PC-3 (cell line): Measurements from ENCODE around the gene PDGFD. TPM values are rescaled to one million over a fixed set of nuclear protein-coding genes. Genes with fewer than 3 reads are reported as not detected.

ENCODE experiments used
- ATAC-seq: fragments of 200-7000 bp; cut with Tn5 transposase; 2 replicates; pipeline ENCODE4 v1.9.1; 2020; ENCODE audit warnings: mild to moderate bottlenecking, moderate library complexity
- BruUV-seq: library from RNA; stranded (reverse); fragments of 400-500 nt; replicated peaks from 2 replicates; lab custom pipeline; 2021; lab: Mats Ljungman, UMichigan
- CTCF ChIA-PET: fragments of 300-600 bp; sonication (Branson Sonifier 250); formaldehyde crosslinking; loops from one replicate; lab custom pipeline; 2022; ENCODE audit warnings: antibody characterized with exemption; lab: Charles Lee
- POLR2A ChIA-PET: fragments of 300-600 bp; sonication (Branson Sonifier 250); formaldehyde crosslinking; loops from one replicate; lab custom pipeline; 2022; ENCODE audit warnings: antibody characterized with exemption; ENCODE audit not compliant: unreplicated experiment; lab: Charles Lee
- DNase-seq: peaks from one replicate; pipeline ENCODE4 v3.0.0-alpha.2; 2015
- H2AFZ ChIP-seq: fragments of 300-600 bp; sonication (generic); 2 replicates; pipeline ENCODE4 v1.6.0; 2016; ENCODE audit warnings: antibody characterized with exemption, low read length
- H3F3A ChIP-seq: fragments of 300-600 bp; sonication (generic); one replicate; pipeline ENCODE4 v1.6.0; 2017; ENCODE audit warnings: antibody characterized with exemption, low read length, control low read depth, mild to moderate bottlenecking; ENCODE audit not compliant: unreplicated experiment
- H3K27ac ChIP-seq: fragments of 300-600 bp; sonication (generic); 2 replicates; pipeline ENCODE4 v1.5.1; 2016; ENCODE audit warnings: mild to moderate bottlenecking, low read length
- H3K27me3 ChIP-seq: fragments of 300-600 bp; sonication (generic); 2 replicates; pipeline ENCODE4 v1.6.1; 2016; ENCODE audit warnings: low read length, mixed read lengths
- H3K36me3 ChIP-seq: fragments of 300-600 bp; sonication (generic); 2 replicates; pipeline ENCODE4 v1.6.1; 2016; ENCODE audit warnings: low read depth, mixed run types, low read length, mixed read lengths
- H3K4me1 ChIP-seq: fragments of 300-600 bp; sonication (generic); 2 replicates; pipeline ENCODE4 v1.5.1; 2016; ENCODE audit warnings: low read length; ENCODE audit not compliant: insufficient read depth
- H3K4me2 ChIP-seq: fragments of 300-600 bp; sonication (generic); 2 replicates; pipeline ENCODE4 v1.6.0; 2016; ENCODE audit warnings: low read length
- H3K4me3 ChIP-seq: fragments of 300-600 bp; sonication (generic); 2 replicates; pipeline ENCODE4 v1.5.1; 2016; ENCODE audit warnings: mild to moderate bottlenecking, low read length, mixed read lengths
- H3K79me2 ChIP-seq: fragments of 300-600 bp; sonication (generic); 2 replicates; pipeline ENCODE4 v1.6.1; 2017; ENCODE audit warnings: low read length, mixed read lengths
- H3K9ac ChIP-seq: fragments of 300-600 bp; sonication (generic); 2 replicates; pipeline ENCODE4 v1.6.0; 2016; ENCODE audit warnings: mild to moderate bottlenecking, low read length
- H3K9me2 ChIP-seq: fragments of 300-600 bp; sonication (generic); replicated peaks from 2 replicates; pipeline ENCODE4 v1.6.1; 2016; ENCODE audit warnings: mixed run types, low read length, mixed read lengths
- H3K9me3 ChIP-seq: fragments of 300-600 bp; sonication (generic); 2 replicates; pipeline ENCODE4 v1.6.1; 2016; ENCODE audit warnings: low read length, mixed read lengths
- H4K20me1 ChIP-seq: fragments of 300-600 bp; sonication (generic); 2 replicates; pipeline ENCODE4 v1.6.1; 2016; ENCODE audit warnings: low read length, mixed read lengths
- CTCF ChIP-seq: fragments of 300-600 bp; sonication (generic); conservative IDR thresholded peaks from 2 replicates; pipeline ENCODE4 v1.5.1; 2017; ENCODE audit warnings: antibody characterized with exemption, low read depth, mild to moderate bottlenecking, low read length
- EZH2 ChIP-seq: fragments of 300-600 bp; sonication (generic); IDR thresholded peaks from one replicate; pipeline ENCODE4 v1.6.1; 2017; ENCODE audit warnings: antibody characterized with exemption, mild to moderate bottlenecking, low read length; ENCODE audit not compliant: unreplicated experiment
- EZH2phosphoT487 ChIP-seq: fragments of 300-600 bp; sonication (generic); IDR thresholded peaks from 2 replicates; pipeline ENCODE4 v1.6.1; 2018; ENCODE audit warnings: mild to moderate bottlenecking, antibody characterized with exemption, low read length, borderline replicate concordance
- intact Hi-C: fragments of 100-400 bp; cut with micrococcal nuclease; formaldehyde crosslinking; loops from 2 replicates; pipeline ENCODE4 v1.9.0; 2023
- total RNA-seq: library from RNA; depleted of rRNA; stranded (reverse); fragments of >200 nt; gene quantifications from 2 replicates; pipeline ENCODE4 v1.2.3, GENCODE V29; 2014

PDGFD gene
- total RNA-seq, 1 experiment from 2014 or later, result 5.0 TPM

- BruUV-seq, result no TSS peak
- ChIA-PET CTCF (no interaction called here), POLR2A (no interaction called here)
- DNase-seq, result no peak
- no peaks in the 10 kb centered on the region for H3K9me2 ChIP-seq
- H3K4me3 ChIP-seq, result no peak overlapping the region
- H3K79me2 ChIP-seq, result no peaks in the 10 kb centered on the region
- no peaks in the 10 kb centered on the region for H4K20me1 ChIP-seq
- no peak for TF ChIP-seq EZH2phosphoT487
- TF ChIP-seq CTCF, result no peak
- no peak for TF ChIP-seq EZH2
- no peak overlapping the region for H3K9ac ChIP-seq
- H3K27ac ChIP-seq, result no peak overlapping the region
- ATAC-seq, result no peak
- no peaks in the 10 kb centered on the region for H3F3A ChIP-seq
- intact Hi-C loops, result no loop called here
- H3K36me3 ChIP-seq, result no peaks in the 10 kb centered on the region
- H3K4me1 ChIP-seq, result no peaks in the 10 kb centered on the region
- no peak overlapping the region for H3K4me2 ChIP-seq
- H3K9me3 ChIP-seq, result no peaks in the 10 kb centered on the region
- no peak overlapping the region for H2AFZ ChIP-seq
- H3K27me3 ChIP-seq, result no peaks in the 10 kb centered on the region
Measured at GRCh38 chr11:104046331-104046730, 117.6 kb downstream of the PDGFD start.

DNA sequence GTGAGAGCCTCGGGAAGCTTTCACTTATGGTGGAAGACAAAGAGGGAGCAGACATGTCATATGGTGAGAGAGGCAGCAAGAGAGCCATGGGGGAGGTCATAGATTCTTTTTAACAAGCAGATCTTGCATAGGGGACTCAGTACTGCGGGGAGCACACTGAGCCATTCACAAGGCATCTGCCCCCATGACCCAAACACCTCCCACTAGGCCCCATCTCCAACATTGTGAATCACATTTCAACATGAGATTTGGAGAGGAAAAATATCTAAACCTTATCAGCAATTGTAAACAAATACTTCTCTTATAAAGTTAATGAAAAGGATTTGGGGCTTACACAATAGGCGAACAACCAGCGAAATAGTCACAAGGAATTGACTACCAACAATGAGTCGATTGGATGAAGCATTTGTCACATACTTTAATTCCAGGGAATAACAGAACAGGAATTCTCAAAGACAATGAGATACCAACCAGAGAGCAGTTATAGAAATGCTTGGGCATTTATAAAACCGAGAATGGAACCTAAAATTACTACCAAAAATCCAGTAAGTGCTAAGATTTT lies 120.2 kb downstream of the PDGFD start:
- H3K27me3 ChIP-seq, result 0 out of 2 replicates have a peak, but pooled peaks cover 2% of the 10 kb centered on the region
- H3K27ac ChIP-seq, result no peak overlapping the region
- H3K79me2 ChIP-seq, result no peaks in the 10 kb centered on the region
- ATAC-seq (no peak), DNase-seq (no peak)
- H3F3A ChIP-seq, result no peaks in the 10 kb centered on the region
- ChIA-PET POLR2A (no interaction called here), CTCF (no interaction called here)
- no peak overlapping the region for H3K4me3 ChIP-seq
- H4K20me1 ChIP-seq, result no peaks in the 10 kb centered on the region
- no peak overlapping the region for H3K4me2 ChIP-seq
- no peaks in the 10 kb centered on the region for H3K9me2 ChIP-seq
- no peaks in the 10 kb centered on the region for H3K4me1 ChIP-seq
- no peaks in the 10 kb centered on the region for H3K36me3 ChIP-seq
- H3K9me3 ChIP-seq, result no peaks in the 10 kb centered on the region
- no TSS peak for BruUV-seq
- H3K9ac ChIP-seq, result no peak overlapping the region
- H2AFZ ChIP-seq, result no peak overlapping the region
- TF ChIP-seq CTCF, result no peak
- no peak for TF ChIP-seq EZH2
- TF ChIP-seq EZH2phosphoT487, result no peak
- intact Hi-C loops, result no loop called here

DNA sequence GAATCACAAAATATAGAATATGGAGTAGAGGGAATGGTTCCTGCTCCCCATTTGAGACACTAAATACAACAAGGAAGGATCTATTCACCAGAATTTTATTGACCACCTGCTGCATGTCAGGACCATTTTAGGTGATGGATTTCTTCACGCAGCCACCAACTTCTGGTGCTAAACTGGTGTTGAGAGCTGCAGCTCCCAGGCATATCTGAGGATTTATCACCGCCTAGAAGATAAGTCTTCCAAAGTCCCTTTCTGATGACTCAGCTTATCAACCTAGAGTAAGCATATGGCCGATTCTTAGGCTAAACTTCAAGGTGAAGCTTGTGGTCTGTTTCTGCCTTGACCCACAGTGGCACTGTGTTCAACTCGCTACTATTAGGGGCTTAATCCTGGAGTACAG lies 120.8 kb downstream of the PDGFD start:
- H3K36me3 ChIP-seq, result no peaks in the 10 kb centered on the region
- CTCF ChIA-PET, result no interaction called here
- H3K9me2 ChIP-seq, result no peaks in the 10 kb centered on the region
- ATAC-seq, result no peak
- H3K9me3 ChIP-seq, result no peaks in the 10 kb centered on the region
- no peak overlapping the region for H3K9ac ChIP-seq
- H4K20me1 ChIP-seq, result no peaks in the 10 kb centered on the region
- no peaks in the 10 kb centered on the region for H3K79me2 ChIP-seq
- H3K27me3 ChIP-seq, result peaks cover 6% of the 10 kb centered on the region; the same call in 1 of the 2 replicates
- DNase-seq, result no peak
- H3K4me3 ChIP-seq, result no peak overlapping the region
- intact Hi-C loops, result no loop called here
- no peaks in the 10 kb centered on the region for H3F3A ChIP-seq
- H2AFZ ChIP-seq, result no peak overlapping the region
- H3K4me1 ChIP-seq, result no peaks in the 10 kb centered on the region
- H3K27ac ChIP-seq, result no peak overlapping the region
- H3K4me2 ChIP-seq, result no peak overlapping the region
- no TSS peak for BruUV-seq
- TF ChIP-seq CTCF, result no peak
- TF ChIP-seq EZH2, result no peak
- TF ChIP-seq EZH2phosphoT487, result no peak
- POLR2A ChIA-PET, result no interaction called here
